Activated naive CD4-positive, alpha-beta T cell treated with Interleukin-2 at 50 U/mL for 16 hours (primary cell): ENCODE measurements around the gene SRSF3.
A peak's percentile ranks its signal among the peaks of the same experiment; 100 is the strongest.
"Not testable (repeated sequence)": the region's sequence is repeated elsewhere in the genome, so short reads cannot be mapped to it uniquely, and the experiment has no call there.

Experiments used
- DNase-seq: peaks from one replicate; pipeline ENCODE4 v3.0.0-alpha.2; 2020

SRSF3 gene

DNA sequence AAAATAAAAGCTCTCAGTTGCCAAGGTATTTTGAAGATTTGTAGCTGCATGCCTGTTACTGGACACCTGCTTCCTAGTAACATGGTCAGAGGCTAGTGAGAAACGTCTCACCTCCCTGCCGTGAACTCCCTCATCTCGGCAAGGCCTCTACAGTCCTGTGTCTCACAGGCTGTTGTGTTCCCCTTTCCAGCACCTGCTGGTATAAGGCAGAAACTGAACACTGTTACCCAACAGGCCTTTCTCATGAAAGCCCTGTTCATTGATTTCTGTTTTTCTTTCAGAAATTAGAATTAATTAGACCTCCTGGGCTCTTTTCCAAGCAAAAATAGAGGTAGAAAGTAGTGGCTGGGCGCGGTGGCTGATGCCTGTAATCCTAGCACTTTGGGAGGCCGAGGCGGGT is 17.6 kb upstream of the SRSF3 start:
- DNase-seq, result no peak

GRCh38 chr6:36577301-36577700 is 16.9 kb upstream of the SRSF3 start:
- DNase-seq, result no peak

- no peak for DNase-seq
Observed at GRCh38 chr6:36578030-36578429, 16.1 kb upstream of the SRSF3 start.

DNA sequence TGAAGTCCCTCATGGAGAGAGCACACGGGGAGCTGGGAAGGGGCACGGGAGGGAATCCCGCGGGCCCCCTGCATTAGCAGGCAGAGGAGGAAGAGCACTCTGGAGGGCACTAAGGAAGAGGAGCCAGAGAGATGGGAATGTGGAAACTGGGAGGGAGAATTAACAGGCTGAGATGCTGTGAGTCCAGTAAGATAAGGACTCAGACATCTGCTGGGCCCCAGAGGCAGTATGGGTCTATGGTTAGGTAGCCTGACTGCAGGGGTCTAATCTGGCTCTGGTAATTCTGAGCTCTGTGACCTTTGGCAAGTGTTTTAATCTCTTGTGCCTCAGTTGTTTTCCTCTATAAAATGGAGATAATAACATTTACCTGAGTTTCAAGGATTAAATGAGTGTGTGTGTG is 15.7 kb upstream of the SRSF3 start:
- DNase-seq, result no peak

GRCh38 chr6:36580184-36580526 is 14.0 kb upstream of the SRSF3 start:
- no peak for DNase-seq

- no peak for DNase-seq
Observed at GRCh38 chr6:36581716-36582115, 12.4 kb upstream of the SRSF3 start.

GRCh38 chr6:36586606-36587005 is 7.6 kb upstream of the SRSF3 start:
- no peak for DNase-seq

- DNase-seq, result not testable (repeated sequence)
Observed at GRCh38 chr6:36589025-36589400, 5.1 kb upstream of the SRSF3 start.

DNA sequence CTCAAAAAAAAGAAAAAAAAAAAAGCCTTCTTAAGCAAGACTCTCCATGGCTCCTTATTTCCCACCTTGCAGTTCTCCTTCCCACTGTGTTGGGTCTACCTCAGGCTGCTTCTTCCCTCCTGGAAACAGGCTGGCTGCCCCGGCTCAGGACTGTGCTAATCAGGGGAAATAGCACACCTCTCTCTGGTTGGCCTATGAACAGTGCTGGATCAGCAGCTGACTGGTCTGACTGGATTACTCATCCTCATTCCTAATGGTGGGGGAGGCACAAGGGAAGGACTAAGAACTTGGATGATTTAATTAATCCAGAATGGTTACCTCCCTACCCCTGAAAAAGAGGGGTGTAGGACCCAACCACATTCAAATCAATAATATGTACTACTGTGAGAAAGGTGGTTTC is 3.9 kb upstream of the SRSF3 start:
- no peak for DNase-seq

- no peak for DNase-seq
Observed at GRCh38 chr6:36592221-36592655, 1.9 kb upstream of the SRSF3 start.

- DNase-seq, result peak; percentile 52
Observed at GRCh38 chr6:36593569-36594028, 563 bp upstream of the SRSF3 start.

- DNase-seq, result peak; percentile 30
Observed at GRCh38 chr6:36594816-36595643, 868 bp downstream of the SRSF3 start.

- no peak for DNase-seq
Observed at GRCh38 chr6:36596356-36596755, 2.2 kb downstream of the SRSF3 start.

- DNase-seq, result no peak
Observed at GRCh38 chr6:36597775-36598174, 3.6 kb downstream of the SRSF3 start.

DNA sequence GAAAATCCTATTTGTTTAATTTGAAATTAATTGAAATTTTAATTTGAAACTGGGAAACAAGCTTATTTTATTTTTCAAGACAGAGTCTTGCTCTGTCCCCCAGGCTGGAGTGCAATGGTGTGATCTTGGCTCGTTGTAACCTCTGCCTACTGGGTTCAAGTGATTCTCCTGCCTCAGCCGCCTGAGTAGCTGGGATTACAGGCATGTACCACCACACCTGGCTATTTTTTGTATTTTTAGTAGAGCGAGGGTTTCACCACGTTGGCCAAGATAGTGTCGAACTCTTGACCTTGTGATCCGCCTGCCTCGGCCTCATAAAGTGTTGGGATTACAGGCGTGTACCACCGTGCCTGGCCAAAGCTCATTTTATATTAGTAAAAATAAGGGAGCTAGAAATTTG is 4.2 kb downstream of the SRSF3 start:
- no peak for DNase-seq

GRCh38 chr6:36598739-36599318 is 4.7 kb downstream of the SRSF3 start:
- DNase-seq, result no peak

GRCh38 chr6:36599791-36600209 is 5.6 kb downstream of the SRSF3 start:
- peak; percentile 78 for DNase-seq

GRCh38 chr6:36600564-36601146 is 6.5 kb downstream of the SRSF3 start:
- no peak for DNase-seq

DNA sequence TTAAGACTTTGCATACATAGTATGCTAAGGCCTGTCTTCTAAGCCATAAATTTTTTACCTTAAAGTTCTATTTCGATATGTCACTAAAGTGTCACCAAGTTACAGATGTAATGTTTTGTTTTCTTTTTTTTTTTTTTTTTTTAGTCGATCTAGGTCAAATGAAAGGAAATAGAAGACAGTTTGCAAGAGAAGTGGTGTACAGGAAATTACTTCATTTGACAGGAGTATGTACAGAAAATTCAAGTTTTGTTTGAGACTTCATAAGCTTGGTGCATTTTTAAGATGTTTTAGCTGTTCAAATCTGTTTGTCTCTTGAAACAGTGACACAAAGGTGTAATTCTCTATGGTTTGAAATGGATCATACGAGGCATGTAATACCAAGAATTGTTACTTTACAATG is 7.7 kb downstream of the SRSF3 start:
- DNase-seq, result not testable (repeated sequence)

- DNase-seq, result no peak
Observed at GRCh38 chr6:36603222-36604089, 9.3 kb downstream of the SRSF3 start.

- no peak for DNase-seq
Observed at GRCh38 chr6:36604090-36605060, 10.2 kb downstream of the SRSF3 start.

GRCh38 chr6:36605143-36605542 is 11.0 kb downstream of the SRSF3 start:
- no peak for DNase-seq
